Activated T-cell treated with anti-CD3 and anti-CD28 coated beads, Interleukin-2, amount 50 U/mL, for 1 hour (primary cell): ENCODE data around the gene CLDN9.
A peak's percentile ranks its signal among the peaks of the same experiment; 100 is the strongest.

Source experiments
- DNase-seq: peaks from one replicate; pipeline ENCODE4 v3.0.0-alpha.2; 2020

The CLDN9 gene

DNA sequence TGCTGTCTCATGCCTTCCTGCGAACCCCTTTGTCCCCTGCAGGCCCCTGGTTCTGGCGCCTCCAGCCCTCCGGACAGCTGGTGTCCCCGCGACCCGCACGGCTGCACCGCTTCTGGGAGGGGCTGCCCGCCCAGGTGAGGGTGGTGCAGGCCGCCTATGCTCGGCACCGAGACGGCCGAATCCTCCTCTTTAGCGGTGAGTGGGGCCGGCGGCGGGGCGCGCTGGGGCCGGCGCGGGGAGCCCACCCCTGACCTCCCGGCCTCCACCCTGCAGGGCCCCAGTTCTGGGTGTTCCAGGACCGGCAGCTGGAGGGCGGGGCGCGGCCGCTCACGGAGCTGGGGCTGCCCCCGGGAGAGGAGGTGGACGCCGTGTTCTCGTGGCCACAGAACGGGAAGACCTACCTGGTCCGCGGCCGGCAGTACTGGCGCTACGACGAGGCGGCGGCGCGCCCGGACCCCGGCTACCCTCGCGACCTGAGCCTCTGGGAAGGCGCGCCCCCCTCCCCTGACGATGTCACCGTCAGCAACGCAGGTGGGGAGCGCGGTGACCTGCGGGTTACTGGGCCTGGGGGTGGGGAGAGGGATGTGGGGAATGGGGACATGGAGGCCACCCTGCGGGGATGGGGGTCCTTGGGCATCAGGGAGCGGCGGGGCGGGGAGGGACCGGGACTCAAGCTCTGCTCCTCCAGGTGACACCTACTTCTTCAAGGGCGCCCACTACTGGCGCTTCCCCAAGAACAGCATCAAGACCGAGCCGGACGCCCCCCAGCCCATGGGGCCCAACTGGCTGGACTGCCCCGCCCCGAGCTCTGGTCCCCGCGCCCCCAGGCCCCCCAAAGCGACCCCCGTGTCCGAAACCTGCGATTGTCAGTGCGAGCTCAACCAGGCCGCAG is 45.7 kb downstream of the CLDN9 start:
- DNase-seq = peak; percentile 60

GRCh38 chr16:3059041-3059722 is 46.5 kb downstream of the CLDN9 start:
- DNase-seq = peak; percentile 92

GRCh38 chr16:3059723-3060242 is 47.1 kb downstream of the CLDN9 start:
- no peak for DNase-seq

DNA sequence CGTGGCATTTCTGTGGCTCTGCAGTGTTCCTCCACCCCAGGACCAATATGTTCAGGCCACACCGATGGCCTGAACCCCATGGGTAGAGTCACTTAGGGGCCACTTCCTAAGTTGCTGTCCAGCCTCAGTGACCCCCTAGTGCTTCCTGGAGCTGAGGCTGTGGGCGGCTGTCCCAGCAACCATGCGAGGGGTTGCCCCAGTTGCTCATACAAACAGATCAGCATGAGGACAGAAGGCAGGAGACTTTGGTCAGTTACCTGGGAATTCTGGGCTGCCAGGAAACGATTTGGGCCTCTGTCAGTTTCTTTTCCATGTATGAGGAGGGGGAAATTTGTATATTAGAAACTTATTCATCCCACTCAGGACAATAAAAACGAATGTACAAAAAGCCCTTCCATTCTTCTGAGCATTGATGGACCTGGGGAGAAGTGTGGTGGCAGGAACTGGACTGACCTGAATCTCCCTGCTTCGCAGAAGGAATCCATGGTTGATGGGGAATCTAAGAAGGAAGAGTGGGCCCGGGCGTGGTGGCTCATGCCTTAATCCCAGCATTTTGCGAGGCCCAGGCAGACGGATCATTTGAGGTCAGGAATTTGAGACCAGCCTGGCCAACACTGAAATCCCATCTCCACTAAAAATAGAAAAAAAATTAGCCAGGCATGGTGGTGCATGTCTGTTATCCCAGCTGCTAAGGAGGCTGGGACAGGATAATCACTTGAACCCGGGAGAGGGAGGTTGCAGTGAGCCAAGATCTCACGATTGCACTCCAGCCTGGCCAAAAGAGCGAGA is 47.8 kb downstream of the CLDN9 start:
- no peak for DNase-seq

DNA sequence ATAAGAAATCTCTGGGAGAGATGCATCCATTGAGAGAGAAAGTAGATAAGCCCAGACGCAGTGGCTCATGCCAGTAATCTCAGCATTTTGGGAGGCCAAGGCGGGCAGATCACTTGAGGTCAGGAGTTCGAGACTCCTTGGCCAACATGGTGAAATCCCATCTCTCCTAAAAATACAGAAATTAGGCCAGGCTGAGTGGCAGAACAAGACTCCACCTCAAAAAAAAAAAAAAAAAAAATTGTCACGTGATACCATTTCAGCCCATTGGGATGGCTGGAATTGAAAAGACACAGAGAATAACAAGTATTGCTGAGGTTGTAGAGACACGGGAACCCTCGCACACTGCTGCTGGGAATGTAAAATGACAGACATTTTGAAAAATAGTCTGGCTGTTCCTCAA is 49.8 kb downstream of the CLDN9 start:
- no peak for DNase-seq

DNA sequence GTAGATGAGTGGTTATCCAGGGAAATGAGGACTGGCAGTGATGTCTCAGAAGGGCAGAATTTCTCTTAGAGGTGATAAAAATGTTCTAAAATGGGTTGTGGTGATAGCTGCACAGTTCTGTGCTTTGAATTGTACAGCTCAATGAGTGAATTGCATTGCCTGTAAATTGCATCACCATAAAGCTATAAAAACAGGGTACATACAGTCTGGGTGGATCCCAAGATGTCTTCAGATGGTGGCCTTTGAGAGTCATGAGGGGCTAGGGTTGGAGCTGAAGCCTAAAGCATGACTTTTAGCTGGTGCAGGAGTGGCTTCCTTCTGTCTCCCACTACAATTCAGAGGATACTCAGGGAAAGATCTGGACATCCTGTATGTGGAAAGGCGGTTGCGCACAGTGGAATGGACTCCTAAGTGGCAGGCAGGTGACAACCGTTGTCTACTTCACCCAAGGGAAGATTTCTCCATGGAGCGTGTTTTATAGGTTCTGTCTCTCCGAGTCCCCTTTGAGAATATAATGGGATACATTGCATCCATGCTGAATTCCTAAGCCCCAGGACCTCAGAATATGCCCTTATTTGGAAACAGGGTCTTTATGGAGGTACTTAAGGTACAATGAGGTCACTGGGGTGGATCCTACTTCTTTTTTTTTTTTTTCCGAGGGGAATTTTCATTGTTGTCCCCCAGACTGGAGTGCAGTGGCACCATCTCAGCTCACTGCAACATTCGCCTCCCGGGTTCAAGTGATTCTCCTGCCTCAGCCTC is 51.1 kb downstream of the CLDN9 start:
- DNase-seq = no peak
